NCI-H2107 treated with DMSO at 0.1 percent for 48 hours (cell line): ENCODE results near the gene PLK1.
"Not testable (repeated sequence)": the region's sequence is repeated elsewhere in the genome, so short reads cannot be mapped to it uniquely, and the experiment has no call there.

Experiments
- DNase-seq: peaks from one replicate; lab custom pipeline; 2025; ENCODE audit not compliant: unreplicated experiment; lab: John Stamatoyannopoulos, UW

PLK1 gene

DNA sequence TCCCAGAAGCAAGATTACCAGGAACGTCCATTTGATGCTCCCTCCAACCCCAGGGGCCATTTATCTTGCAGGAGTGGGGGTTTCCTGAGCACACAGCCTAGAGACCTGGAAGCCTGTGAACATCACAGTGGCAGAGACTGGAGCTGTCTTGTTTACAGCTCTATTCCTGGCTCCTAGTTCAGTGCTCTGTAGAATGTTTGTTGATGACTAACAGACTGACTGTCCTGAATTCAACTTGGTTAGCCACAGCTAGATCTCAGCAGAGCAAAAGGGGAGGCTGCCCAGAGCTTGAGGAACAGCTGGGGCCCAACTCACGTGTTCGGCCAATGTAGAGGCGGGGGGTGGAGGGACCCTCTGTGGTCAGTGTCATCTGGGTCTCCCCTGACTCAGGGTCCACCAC is 27.8 kb downstream of the PLK1 start:
- no peak for DNase-seq

DNA sequence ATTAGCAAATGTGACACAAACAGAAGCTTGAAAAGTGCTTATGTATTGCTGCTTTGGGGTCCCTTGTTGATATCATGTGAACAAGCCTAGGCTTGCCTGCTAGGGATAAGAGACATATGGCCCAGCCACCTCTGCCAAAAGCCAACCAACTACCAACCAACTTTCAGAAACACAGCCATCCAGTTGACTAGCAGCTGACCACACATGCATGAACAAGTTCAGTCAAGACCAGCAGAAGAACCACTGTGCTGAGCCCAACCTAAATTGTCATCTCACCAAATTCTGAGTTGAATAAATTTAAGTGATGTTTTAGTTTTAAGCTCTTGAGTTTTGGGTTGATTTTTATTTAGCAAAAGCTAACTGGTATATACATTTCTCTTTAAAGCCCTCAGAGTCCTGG is 30.8 kb downstream of the PLK1 start:
- no peak for DNase-seq

DNA sequence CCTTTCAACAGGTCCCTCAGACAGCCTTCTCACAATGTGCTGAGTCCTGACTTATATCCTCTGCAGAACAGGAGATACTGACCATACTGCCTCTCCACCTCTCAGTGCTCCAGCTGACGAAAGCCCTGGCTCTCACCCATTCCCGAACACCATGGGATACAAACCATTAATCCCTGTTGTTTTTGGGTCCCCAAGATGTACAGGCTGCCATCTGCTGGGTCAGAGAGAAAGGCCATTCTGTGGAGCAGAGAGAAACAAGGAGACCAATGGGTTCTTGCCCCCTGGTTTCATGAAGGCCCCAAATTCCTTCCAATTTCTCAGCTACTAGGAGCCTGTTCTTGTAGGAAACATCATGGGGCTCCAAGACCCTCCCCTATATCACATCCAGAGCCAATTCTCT is 31.3 kb downstream of the PLK1 start:
- DNase-seq = no peak

DNA sequence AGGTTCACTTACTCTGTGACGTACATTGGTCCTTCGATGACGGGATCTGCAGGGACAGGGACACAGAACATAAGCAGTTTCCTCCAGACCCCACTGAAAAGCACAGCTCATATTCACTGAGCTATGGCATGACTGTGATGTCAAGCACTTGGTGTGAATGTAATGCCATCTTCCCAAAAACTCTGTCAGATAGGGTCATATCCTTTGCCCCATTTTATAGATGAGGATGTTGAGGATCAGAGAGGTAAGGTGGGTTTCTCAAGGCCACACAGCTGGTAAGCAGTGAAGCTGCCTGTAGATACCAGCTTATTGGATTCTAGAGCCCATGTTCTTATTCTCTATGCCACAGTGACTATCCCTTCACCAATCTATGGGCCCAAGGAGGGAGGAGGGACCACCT is 31.8 kb downstream of the PLK1 start:
- DNase-seq = no peak

DNA sequence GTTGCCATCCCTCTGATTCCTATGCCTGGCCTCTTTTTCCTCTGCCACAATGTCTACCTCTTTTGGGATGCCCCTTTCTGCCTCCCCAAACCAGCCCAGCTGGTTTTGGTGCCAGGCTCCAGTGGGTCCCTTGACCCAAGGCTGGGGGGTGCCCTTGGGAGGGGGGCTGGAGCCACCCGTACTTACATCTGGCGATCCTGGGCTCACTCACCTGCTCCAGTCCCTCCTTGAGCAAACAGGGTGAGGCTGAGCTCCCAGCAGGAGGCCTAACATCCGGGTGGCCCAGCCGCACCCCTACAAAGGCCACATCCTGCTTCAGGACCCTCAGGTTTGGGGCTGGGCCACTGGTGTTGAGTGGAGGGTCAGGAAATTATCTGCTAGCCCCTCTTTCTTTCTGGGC is 33.1 kb downstream of the PLK1 start:
- DNase-seq = no peak

DNA sequence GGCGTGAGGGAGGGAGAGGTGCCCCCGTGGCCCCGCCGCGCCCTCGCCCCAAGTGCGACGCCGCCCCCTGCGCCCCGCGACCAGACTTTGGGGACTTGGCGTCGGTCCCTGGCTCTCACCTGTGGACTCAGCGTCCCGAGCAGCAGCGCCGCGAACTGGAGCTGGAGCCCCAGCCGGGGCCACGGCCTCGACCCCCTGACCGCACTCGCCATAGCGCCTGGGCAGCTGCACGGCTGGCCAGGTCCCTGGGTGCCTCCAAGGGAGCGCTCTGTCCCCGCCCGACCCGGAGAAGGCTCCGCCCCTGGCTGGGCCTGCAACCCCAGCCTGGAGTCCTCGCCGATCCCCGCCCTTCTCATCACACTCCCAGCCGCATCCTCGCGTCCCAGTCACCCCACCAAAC is 34.3 kb downstream of the PLK1 start, which contains the start of gene ERN2:
ERN2 (minus strand) TSS at position 247 of the 400 bp plus-strand sequence; CDS start at position 212, 35 bp downstream.
- no peak for DNase-seq

DNA sequence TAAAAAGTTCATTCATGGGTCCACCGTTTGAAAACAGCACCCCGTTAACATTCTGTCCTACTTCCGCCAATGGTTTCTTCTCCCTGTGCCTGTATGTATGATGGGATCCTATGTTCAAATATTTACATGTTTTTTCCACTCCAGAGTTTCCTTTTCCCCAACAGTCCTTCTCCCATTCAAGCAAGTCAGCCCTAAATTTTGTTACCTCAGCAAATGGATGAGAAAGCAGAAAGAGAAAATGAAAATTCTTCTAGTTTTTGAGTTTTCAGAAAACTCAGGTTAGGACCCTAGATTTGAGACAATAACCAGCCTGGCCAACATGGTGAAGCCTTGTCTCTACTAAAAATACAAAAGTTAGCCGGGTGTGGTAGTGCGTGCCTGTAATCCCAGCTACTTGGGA is 37.8 kb downstream of the PLK1 start:
- no peak for DNase-seq

DNA sequence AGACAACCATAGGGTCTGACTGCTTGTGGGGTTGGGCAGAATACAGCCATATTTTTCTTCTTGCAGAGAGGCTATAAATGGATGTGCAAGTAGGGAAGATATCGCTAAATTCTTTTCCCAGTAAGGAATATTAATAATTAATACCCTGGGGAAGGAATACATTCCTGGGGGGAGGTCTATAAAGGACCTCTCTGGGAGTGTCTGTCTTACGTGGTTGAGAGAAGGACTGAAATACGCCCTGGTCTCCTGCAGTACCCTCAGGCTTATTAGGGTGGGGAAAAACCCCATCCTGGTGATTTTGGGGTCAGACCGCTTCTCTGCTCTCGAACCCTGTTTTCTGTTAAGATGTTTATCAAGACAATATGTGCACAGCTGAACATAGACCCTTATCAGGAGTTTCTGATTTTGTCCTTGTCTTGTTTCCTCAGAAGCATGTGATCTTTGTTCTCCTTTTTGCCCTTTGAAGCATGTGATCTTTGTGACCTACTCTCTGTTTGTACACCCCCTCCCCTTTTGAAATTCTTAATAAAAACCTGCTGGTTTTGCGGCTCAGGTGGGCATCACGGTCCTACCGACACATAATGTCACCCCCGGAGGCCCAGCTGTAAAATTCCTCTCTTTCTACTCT is 44.0 kb downstream of the PLK1 start:
- not testable (repeated sequence) for DNase-seq

DNA sequence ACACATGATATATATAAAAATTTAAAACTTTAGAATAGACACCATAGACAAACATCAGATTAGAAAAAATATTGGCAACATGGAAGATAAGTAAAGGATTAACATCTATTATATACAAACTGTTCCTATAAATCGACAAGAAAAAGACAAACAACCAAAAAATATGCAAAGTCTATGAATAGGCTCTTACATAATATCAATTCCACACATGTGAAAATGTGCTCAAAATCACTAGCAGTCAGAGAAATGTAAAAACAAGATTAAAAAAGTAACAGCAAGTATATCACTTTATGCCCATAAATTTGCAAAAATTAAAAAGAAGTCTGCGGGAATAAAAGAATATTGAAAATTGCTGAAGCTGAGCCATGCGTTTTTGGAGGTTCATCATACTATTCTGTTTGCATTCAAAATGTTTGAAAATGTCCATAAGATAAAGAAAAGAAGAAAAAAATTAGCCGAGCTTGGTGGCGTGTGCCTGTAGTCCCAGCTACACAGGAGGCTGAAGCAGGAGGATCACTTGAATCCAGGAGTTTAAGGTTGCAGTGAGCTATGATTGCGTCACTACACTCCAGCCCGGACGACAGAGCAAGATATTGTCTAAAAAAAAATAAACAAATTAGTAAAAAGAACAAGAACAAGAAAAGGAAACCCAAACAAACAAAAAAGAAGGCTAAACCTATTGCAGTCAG is 45.6 kb downstream of the PLK1 start:
- DNase-seq = no peak

DNA sequence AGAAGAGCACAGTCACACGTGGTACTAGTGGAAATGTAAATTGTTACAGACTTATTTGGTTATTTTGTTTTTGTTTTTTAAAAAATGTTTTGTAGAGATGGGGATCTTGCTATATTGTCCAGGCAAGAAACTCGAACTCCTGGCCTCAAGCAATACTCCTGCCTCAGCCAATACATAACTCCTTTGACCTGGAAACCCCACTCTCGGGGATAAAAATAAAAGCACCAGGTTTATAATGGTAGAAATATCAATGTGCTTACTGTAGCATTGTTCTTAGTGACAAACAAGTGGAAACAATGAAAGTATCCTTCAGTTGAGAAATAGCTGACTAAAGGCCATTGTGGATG is 46.1 kb downstream of the PLK1 start:
- DNase-seq = no peak

DNA sequence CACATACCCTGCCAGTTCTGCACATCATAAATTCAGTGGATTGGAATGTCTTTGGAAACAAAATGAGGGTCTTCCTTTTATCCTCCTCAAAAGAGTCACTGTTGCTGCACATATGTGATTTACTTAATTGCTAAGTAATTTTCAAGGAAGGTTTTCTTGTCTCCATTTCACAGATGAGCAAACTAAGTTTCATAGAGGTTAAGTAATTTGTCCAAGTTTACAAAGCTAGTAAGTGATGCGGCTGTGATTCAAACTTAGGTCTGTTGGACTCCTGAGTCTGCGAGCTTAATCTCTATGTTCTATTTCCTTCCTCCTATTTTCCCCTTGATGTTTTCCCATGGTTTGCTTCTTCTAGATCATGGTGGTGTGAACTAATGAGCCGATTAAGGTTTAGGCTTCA is 48.0 kb downstream of the PLK1 start:
- DNase-seq = no peak

DNA sequence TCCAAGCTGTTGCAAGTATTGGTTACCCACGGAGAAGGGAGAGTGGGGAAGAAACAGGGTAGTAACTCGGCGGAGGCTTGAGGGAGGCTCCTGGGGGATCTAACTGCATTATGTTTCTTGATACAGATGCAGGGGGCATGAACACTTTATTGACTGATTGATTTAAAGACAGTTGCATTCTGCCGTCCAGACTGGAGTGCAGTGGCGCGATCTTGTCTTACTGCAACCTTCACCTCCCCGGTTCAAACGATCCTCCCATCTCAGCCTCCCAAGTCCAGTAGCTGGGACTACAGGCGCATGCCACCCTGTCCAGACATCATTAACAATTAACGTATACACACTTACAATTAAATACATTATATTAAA is 49.4 kb downstream of the PLK1 start:
- no peak for DNase-seq

DNA sequence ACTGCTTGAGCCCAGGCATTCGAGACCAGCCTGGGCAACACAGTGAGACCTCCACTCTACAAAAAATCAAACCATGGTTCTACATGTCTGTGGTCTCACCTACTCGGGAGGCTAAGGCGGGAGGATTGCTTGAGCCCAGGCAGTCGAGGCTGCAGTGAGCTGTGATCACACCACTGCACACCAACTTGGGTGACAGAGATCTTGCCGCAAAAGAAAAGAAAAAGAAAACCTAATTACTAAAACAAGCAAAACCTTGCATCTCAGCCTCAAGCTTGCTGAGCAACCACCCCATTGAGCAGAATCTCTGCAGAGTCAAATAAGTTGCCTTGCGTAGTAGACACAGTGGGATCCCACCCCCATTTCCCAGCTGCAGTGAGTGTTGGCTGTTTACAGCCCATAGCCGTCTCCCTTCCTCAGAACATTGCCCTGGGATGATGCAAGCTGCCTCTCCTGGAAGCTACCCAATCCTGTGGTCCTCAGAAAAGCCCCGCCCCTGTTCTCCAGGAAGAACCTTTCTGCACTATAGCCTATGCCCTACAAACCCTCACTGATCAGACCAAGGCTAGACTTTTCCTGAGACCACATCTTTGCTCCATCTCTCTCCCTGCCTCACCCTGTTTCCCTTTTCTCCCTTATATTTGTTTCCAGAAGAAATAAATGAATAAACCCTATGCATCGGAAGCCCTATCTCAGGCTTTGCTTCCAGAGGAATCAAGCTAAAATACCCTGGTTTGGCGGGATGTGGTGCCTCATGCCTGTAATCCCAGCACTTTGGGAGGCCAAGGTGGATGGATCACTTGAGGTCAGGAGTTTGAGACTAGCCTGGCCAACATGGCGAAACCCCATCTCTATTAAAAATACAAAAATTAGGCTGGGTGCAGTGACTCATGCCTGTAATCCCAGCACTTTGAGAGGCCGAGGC is 51.1 kb downstream of the PLK1 start:
- no peak for DNase-seq

DNA sequence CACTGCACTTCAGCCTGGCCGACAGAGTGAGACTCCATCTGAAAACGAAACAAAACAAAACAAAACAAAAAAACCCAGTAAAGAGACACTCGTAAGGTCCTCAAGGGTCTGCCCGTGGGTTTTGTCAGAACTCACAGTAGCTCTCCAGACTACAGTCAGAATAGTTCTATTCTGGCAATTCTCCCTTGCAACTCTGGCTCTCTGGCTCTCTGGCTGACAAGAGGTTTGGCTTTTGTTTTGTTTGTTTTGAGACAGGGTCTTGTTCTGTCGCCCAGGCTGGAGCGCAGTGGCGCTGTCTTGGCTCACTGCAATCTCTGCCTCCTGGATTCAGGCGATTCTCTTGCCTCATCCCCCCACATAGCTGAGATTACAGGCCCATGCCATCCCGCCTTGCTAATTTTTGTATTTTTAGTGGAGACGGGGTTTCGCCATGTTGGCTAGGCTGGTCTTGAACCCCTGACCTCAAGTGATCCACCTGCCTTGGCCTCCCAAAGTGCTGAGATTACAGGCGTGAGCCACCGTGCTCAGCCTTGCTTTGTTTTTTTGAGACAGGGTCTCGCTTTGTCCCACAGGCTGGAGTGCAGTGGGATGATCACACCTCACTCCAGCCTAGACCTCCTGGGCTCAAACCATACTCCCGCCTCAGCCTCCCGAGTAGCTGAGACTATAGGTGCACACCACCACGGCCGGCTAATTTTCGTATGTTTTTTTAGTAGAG is 55.6 kb downstream of the PLK1 start:
- no peak for DNase-seq

DNA sequence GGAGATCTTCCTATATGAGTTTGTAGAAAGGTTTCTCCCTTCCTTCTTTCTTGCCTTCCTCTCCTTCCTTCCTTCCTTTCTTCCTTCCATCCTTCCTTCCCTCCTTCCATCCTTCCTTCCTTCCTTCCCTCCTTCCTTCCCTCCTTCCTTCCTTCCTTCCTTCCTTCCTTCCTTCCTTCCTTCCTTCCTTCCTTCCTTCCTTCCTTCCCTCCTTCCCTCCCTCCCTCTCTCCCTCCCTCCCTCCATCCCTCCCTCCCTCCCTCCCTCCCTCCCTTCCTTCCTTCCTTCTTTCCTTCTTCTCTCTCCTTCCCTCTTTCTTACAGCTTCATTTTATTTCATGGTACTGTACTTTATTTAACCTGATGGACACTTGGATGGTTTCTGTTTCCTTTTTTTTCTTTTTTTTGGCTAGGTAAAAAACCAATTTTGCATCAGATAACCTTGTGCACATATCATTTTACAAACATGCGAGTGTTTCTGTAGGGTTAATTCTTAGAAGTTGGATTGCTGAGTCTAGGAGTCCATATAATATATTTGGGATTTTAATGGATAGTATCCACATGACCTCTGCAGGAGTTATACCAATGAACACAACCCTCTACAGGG is 58.8 kb downstream of the PLK1 start:
- not testable (repeated sequence) for DNase-seq

DNA sequence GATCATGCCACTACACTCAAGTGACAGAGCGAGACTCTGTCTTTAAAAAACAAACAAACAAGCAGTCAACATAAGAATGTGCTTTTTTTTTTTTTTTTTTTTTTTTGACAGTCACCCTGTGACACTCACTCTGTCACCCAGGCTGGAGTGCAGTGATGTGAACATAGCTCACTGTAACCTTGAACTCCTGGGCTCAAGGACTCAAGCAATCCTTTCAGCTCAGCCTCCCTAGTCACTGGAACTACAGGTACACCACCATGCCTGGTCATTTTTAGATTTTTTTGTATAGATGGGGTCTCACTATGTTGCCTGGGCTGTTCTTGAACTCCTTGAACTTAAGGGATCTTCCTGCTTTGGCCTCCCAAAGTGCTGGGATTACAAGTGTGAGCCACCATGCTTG is 60.8 kb downstream of the PLK1 start:
- no peak for DNase-seq
